ENCODE measurements around the gene BTAF1.

The BTAF1 gene

GRCh38 chr10:91953600-91954160 lies 30.1 kb downstream of the BTAF1 start:
- TF ChIP-seq CTCF (IDR thresholded peaks at IDR 0.05; ENCODE audit: borderline replicate concordance, insufficient read depth, low read depth, low read length): no peak
- no peak overlapping the region for H3K4me3 ChIP-seq (ENCODE audit: low read depth, low read length)

- no peak overlapping the region for H3K4me3 ChIP-seq (ENCODE audit: low read depth, low read length)
- no peak for TF ChIP-seq CTCF (IDR thresholded peaks at IDR 0.05; ENCODE audit: borderline replicate concordance, insufficient read depth, low read depth, low read length)
Observed at GRCh38 chr10:91955114-91955513, 31.5 kb downstream of the BTAF1 start.

- H3K4me3 ChIP-seq (ENCODE audit: low read depth, low read length): no peak overlapping the region
- no peak for TF ChIP-seq CTCF (IDR thresholded peaks at IDR 0.05; ENCODE audit: borderline replicate concordance, insufficient read depth, low read depth, low read length)
Observed at GRCh38 chr10:91957091-91957490, 33.5 kb downstream of the BTAF1 start.

GRCh38 chr10:91969297-91969696 lies 45.7 kb downstream of the BTAF1 start:
- TF ChIP-seq CTCF (IDR thresholded peaks at IDR 0.05; ENCODE audit: borderline replicate concordance, insufficient read depth, low read depth, low read length): no peak
- no peak overlapping the region for H3K4me3 ChIP-seq (ENCODE audit: low read depth, low read length)

- TF ChIP-seq CTCF (IDR thresholded peaks at IDR 0.05; ENCODE audit: borderline replicate concordance, insufficient read depth, low read depth, low read length): no peak
- H3K4me3 ChIP-seq (ENCODE audit: low read depth, low read length): no peak overlapping the region
Observed at GRCh38 chr10:91974960-91975359, 51.4 kb downstream of the BTAF1 start.

- TF ChIP-seq CTCF (IDR thresholded peaks at IDR 0.05; ENCODE audit: borderline replicate concordance, insufficient read depth, low read depth, low read length): no peak
- no peak overlapping the region for H3K4me3 ChIP-seq (ENCODE audit: low read depth, low read length)
Observed at GRCh38 chr10:91975438-91975837, 51.9 kb downstream of the BTAF1 start.

- no peak overlapping the region for H3K4me3 ChIP-seq (ENCODE audit: low read depth, low read length)
- TF ChIP-seq CTCF (IDR thresholded peaks at IDR 0.05; ENCODE audit: borderline replicate concordance, insufficient read depth, low read depth, low read length): no peak
Observed at GRCh38 chr10:91976317-91977051, 52.9 kb downstream of the BTAF1 start.
